Measurements from ENCODE around the gene OR51V1.

DNA sequence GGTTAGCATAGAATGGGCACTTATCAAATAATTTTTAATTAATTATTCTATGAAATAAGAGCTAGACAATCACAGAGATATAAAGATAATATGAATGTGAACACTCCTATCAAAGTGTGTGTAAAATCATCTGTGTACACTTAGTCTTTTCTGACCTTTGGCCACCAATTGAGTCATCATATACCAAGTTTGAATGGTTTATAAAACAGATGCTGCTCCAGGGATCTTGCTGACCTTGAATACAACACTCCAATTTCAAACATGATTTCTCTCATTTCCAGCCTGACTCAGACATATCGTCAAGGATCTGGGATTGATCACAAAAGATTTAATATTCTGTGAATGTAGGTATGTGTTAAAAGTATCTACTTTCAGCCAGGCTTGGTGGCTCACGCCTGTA is 2.9 kb upstream of the OR51V1 start:
- TF ChIP-seq, protein P1, sequence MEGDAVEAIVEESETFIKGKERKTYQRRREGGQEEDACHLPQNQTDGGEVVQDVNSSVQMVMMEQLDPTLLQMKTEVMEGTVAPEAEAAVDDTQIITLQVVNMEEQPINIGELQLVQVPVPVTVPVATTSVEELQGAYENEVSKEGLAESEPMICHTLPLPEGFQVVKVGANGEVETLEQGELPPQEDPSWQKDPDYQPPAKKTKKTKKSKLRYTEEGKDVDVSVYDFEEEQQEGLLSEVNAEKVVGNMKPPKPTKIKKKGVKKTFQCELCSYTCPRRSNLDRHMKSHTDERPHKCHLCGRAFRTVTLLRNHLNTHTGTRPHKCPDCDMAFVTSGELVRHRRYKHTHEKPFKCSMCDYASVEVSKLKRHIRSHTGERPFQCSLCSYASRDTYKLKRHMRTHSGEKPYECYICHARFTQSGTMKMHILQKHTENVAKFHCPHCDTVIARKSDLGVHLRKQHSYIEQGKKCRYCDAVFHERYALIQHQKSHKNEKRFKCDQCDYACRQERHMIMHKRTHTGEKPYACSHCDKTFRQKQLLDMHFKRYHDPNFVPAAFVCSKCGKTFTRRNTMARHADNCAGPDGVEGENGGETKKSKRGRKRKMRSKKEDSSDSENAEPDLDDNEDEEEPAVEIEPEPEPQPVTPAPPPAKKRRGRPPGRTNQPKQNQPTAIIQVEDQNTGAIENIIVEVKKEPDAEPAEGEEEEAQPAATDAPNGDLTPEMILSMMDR (IDR thresholded peaks at IDR 0.05; ENCODE audit: insufficient read depth, low read length): no peak
- no peak for TF ChIP-seq POLR2AphosphoS5 (IDR thresholded peaks at IDR 0.05; ENCODE audit: low read depth)
